ENCODE data around the gene HOMER3. TPM values are rescaled to one million over a fixed set of nuclear protein-coding genes. Genes with fewer than 3 reads are reported as not detected.

Gene HOMER3
- total and polyA plus RNA-seq, 2 donors (not counting 1 experiment from before 2014, with no cell fraction given), result 23.7 to 70.2 TPM

GRCh38 chr19:18975869-18976268 lies 34.9 kb upstream of the HOMER3 start:
- TF ChIP-seq EZH2 (IDR thresholded peaks at IDR 0.05; ENCODE audit: low read length, missing control alignments) (no peak), CTCF (conservative IDR thresholded peaks at IDR 0.05 in 1 of 2, IDR thresholded peaks at IDR 0.05 in 1 of 2; ENCODE audit: low read depth in 1 of 2, low read length in 2 of 2) (no peak)
- H3K9me3 ChIP-seq (ENCODE audit: control insufficient read depth, insufficient read depth, low read depth, low read length), result no peaks in the 10 kb centered on the region
- no peaks in the 10 kb centered on the region for H3K36me3 ChIP-seq (ENCODE audit: control insufficient read depth, insufficient read depth, low read length)
- no peak overlapping the region for H3K9ac ChIP-seq (ENCODE audit: insufficient read depth, low read length)
- no peak overlapping the region for H3K4me3 ChIP-seq (replicated peaks in 1 of 4; ENCODE audit: control extremely low read depth in 1 of 4, insufficient read depth in 1 of 4, low read depth in 3 of 4, low read length in 4 of 4)
- no peak overlapping the region for H3K4me2 ChIP-seq (ENCODE audit: extremely low read depth, insufficient read depth, low read length)
- H3K27ac ChIP-seq (ENCODE audit: insufficient read depth, low read length), result no peak overlapping the region
- H3K79me2 ChIP-seq (ENCODE audit: control insufficient read depth, insufficient read depth, low read length), result no peaks in the 10 kb centered on the region
- no peaks in the 10 kb centered on the region for H4K20me1 ChIP-seq (ENCODE audit: control insufficient read depth, extremely low read depth, insufficient read depth, low read length)
- no peaks in the 10 kb centered on the region for H3K27me3 ChIP-seq (ENCODE audit: control insufficient read depth, insufficient read depth, low read length)
- DNase-seq (ENCODE audit: low read depth in 2 of 2), result no peak
- no peak overlapping the region for H2AFZ ChIP-seq (ENCODE audit: low read length)
- H3K4me1 ChIP-seq (ENCODE audit: control insufficient read depth, extremely low read depth, insufficient read depth, low read length), result peaks cover 2% of the 10 kb centered on the region

GRCh38 chr19:18975011-18975410 lies 34.0 kb upstream of the HOMER3 start:
- H3K4me1 ChIP-seq (ENCODE audit: control insufficient read depth, extremely low read depth, insufficient read depth, low read length), result peaks cover 4% of the 10 kb centered on the region
- DNase-seq (ENCODE audit: low read depth in 2 of 2), result no peak

GRCh38 chr19:18972851-18973250 lies 31.8 kb upstream of the HOMER3 start:
- Histone ChIP-seq H3K4me3 (replicated peaks in 1 of 4; ENCODE audit: control extremely low read depth in 1 of 4, insufficient read depth in 1 of 4, low read depth in 3 of 4, low read length in 4 of 4) (no peak overlapping the region), H3K4me1 (ENCODE audit: control insufficient read depth, extremely low read depth, insufficient read depth, low read length) (peaks cover 7% of the 10 kb centered on the region), H3K9me3 (ENCODE audit: control insufficient read depth, insufficient read depth, low read depth, low read length) (no peaks in the 10 kb centered on the region), H4K20me1 (ENCODE audit: control insufficient read depth, extremely low read depth, insufficient read depth, low read length) (no peaks in the 10 kb centered on the region), H2AFZ (ENCODE audit: low read length) (no peak overlapping the region), H3K27me3 (ENCODE audit: control insufficient read depth, insufficient read depth, low read length) (no peaks in the 10 kb centered on the region), H3K27ac (ENCODE audit: insufficient read depth, low read length) (no peak overlapping the region), H3K9ac (ENCODE audit: insufficient read depth, low read length) (no peak overlapping the region), H3K36me3 (ENCODE audit: control insufficient read depth, insufficient read depth, low read length) (no peaks in the 10 kb centered on the region), H3K79me2 (ENCODE audit: control insufficient read depth, insufficient read depth, low read length) (no peaks in the 10 kb centered on the region), H3K4me2 (ENCODE audit: extremely low read depth, insufficient read depth, low read length) (no peak overlapping the region)
- TF ChIP-seq EZH2 (IDR thresholded peaks at IDR 0.05; ENCODE audit: low read length, missing control alignments), result no peak
- no peak for TF ChIP-seq CTCF (conservative IDR thresholded peaks at IDR 0.05 in 1 of 2, IDR thresholded peaks at IDR 0.05 in 1 of 2; ENCODE audit: low read depth in 1 of 2, low read length in 2 of 2)
- no peak for DNase-seq (ENCODE audit: low read depth in 2 of 2)

More at GRCh38 chr19:18975011-18975410, 34.0 kb upstream of the HOMER3 start:
- Histone ChIP-seq H3K27ac (ENCODE audit: insufficient read depth, low read length) (no peak overlapping the region), H3K9ac (ENCODE audit: insufficient read depth, low read length) (no peak overlapping the region), H3K36me3 (ENCODE audit: control insufficient read depth, insufficient read depth, low read length) (no peaks in the 10 kb centered on the region), H3K79me2 (ENCODE audit: control insufficient read depth, insufficient read depth, low read length) (no peaks in the 10 kb centered on the region), H3K9me3 (ENCODE audit: control insufficient read depth, insufficient read depth, low read depth, low read length) (no peaks in the 10 kb centered on the region), H4K20me1 (ENCODE audit: control insufficient read depth, extremely low read depth, insufficient read depth, low read length) (no peaks in the 10 kb centered on the region), H3K27me3 (ENCODE audit: control insufficient read depth, insufficient read depth, low read length) (no peaks in the 10 kb centered on the region), H3K4me3 (replicated peaks in 1 of 4; ENCODE audit: control extremely low read depth in 1 of 4, insufficient read depth in 1 of 4, low read depth in 3 of 4, low read length in 4 of 4) (no peak overlapping the region), H2AFZ (ENCODE audit: low read length) (no peak overlapping the region), H3K4me2 (ENCODE audit: extremely low read depth, insufficient read depth, low read length) (no peak overlapping the region)
- TF ChIP-seq EZH2 (IDR thresholded peaks at IDR 0.05; ENCODE audit: low read length, missing control alignments) (no peak), CTCF (conservative IDR thresholded peaks at IDR 0.05 in 1 of 2, IDR thresholded peaks at IDR 0.05 in 1 of 2; ENCODE audit: low read depth in 1 of 2, low read length in 2 of 2) (no peak)
